ENCODE results near the gene SERP2.

The SERP2 gene

GRCh38 chr13:44404261-44405132 lies 30.9 kb downstream of the SERP2 start:
- Mint-ChIP-seq H3K4me3 (no peak overlapping the region), H3K27me3 (peaks cover 2% of the 10 kb centered on the region), H3K9me3 (no peaks in the 10 kb centered on the region), H3K4me1 (ENCODE audit: low read depth) (no peaks in the 10 kb centered on the region), H3K27ac (no peak overlapping the region), H3K36me3 (ENCODE audit: low read depth) (no peaks in the 10 kb centered on the region)
- DNase-seq: no peak

DNA sequence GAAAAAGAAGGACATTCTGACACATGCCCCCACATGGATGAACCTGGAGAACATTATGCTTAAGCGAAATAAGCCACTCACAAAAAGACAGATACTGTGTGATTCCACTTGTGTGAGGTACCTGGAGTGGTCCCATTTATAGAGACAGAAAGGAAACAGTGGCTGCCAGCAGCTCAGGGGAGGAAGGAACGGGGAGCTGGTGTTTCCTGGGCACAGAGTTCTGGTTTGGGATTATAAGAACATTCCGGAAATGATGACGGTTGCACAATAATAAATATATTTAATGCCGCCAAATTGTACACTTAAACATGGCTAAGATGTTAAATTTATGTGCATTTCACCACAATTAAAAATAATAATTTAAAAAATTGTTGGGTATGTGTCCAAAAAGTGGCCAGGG lies 33.0 kb downstream of the SERP2 start:
- no peaks in the 10 kb centered on the region for H3K9me3 Mint-ChIP-seq
- H3K27ac Mint-ChIP-seq: no peak overlapping the region
- H3K27me3 Mint-ChIP-seq: peaks cover 2% of the 10 kb centered on the region
- no peak overlapping the region for H3K4me3 Mint-ChIP-seq
- H3K4me1 Mint-ChIP-seq (ENCODE audit: low read depth): no peaks in the 10 kb centered on the region
- no peak for DNase-seq
- H3K36me3 Mint-ChIP-seq (ENCODE audit: low read depth): no peaks in the 10 kb centered on the region

DNA sequence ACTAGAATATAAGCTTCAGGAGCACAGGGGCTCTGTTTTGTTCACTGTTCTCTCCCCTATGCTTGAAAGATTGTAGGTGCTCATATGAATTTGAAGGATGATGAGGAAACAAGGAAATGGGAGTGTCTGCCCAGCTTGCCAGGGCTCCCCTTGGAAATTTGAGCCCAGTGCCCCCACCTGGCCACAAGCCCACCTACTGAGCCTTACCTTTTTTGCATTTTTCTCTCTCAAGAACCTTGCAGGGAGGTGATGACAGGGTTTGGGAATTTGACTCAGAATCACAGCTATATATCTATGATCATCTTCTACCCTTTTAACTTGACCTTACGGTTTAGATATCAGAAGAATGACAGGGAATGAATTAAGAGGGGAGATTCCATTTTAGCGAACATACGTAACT lies 33.8 kb downstream of the SERP2 start:
- Mint-ChIP-seq H3K36me3 (ENCODE audit: low read depth) (no peaks in the 10 kb centered on the region), H3K9me3 (no peaks in the 10 kb centered on the region), H3K4me1 (ENCODE audit: low read depth) (peaks cover 2% of the 10 kb centered on the region), H3K4me3 (no peak overlapping the region), H3K27me3 (peaks cover 2% of the 10 kb centered on the region), H3K27ac (no peak overlapping the region)
- DNase-seq: no peak

- no peaks in the 10 kb centered on the region for H3K9me3 Mint-ChIP-seq
- H3K4me3 Mint-ChIP-seq: no peak overlapping the region
- no peaks in the 10 kb centered on the region for H3K36me3 Mint-ChIP-seq (ENCODE audit: low read depth)
- H3K4me1 Mint-ChIP-seq (ENCODE audit: low read depth): peaks cover 2% of the 10 kb centered on the region
- H3K27ac Mint-ChIP-seq: no peak overlapping the region
- DNase-seq: no peak
- H3K27me3 Mint-ChIP-seq: peaks cover 2% of the 10 kb centered on the region
Measured at GRCh38 chr13:44407891-44408290, 34.3 kb downstream of the SERP2 start.

DNA sequence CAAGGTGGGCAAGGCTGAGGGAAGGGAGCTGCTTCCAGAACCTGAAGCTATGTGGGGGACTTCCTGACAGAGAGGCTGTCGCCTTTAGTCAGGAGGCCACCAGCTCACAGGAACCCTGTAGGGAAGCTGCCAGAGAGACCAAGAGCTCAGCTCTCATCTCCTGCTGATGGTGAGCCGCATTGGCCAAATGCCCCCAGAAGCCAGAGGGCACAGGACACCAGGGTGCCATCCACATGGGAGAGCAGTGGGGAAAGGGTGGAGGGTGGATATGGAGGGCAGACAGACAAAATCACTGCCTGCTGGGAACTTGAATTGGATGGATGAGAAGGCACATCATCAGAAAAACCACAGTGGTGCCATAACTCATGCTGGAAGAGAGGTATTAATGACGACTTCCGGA lies 36.0 kb downstream of the SERP2 start:
- Mint-ChIP-seq H3K27ac (no peak overlapping the region), H3K4me1 (ENCODE audit: low read depth) (peaks cover 2% of the 10 kb centered on the region), H3K27me3 (no peaks in the 10 kb centered on the region), H3K4me3 (no peak overlapping the region), H3K36me3 (ENCODE audit: low read depth) (no peaks in the 10 kb centered on the region), H3K9me3 (no peaks in the 10 kb centered on the region)
- DNase-seq: no peak

GRCh38 chr13:44410328-44410859 lies 36.8 kb downstream of the SERP2 start:
- no peak overlapping the region for H3K27ac Mint-ChIP-seq

GRCh38 chr13:44411841-44412240 lies 38.2 kb downstream of the SERP2 start:
- H3K36me3 Mint-ChIP-seq (ENCODE audit: low read depth): no peaks in the 10 kb centered on the region
- no peaks in the 10 kb centered on the region for H3K9me3 Mint-ChIP-seq
- no peak for DNase-seq
- no peak overlapping the region for H3K27ac Mint-ChIP-seq
- H3K4me1 Mint-ChIP-seq (ENCODE audit: low read depth): peaks cover 2% of the 10 kb centered on the region
- no peak overlapping the region for H3K4me3 Mint-ChIP-seq
- no peaks in the 10 kb centered on the region for H3K27me3 Mint-ChIP-seq

More at GRCh38 chr13:44410328-44410859, 36.8 kb downstream of the SERP2 start:
- peaks cover 2% of the 10 kb centered on the region for H3K4me1 Mint-ChIP-seq (ENCODE audit: low read depth)
- H3K27me3 Mint-ChIP-seq: no peaks in the 10 kb centered on the region
- H3K4me3 Mint-ChIP-seq: no peak overlapping the region
- H3K9me3 Mint-ChIP-seq: no peaks in the 10 kb centered on the region
- DNase-seq: no peak
- H3K36me3 Mint-ChIP-seq (ENCODE audit: low read depth): no peaks in the 10 kb centered on the region

DNA sequence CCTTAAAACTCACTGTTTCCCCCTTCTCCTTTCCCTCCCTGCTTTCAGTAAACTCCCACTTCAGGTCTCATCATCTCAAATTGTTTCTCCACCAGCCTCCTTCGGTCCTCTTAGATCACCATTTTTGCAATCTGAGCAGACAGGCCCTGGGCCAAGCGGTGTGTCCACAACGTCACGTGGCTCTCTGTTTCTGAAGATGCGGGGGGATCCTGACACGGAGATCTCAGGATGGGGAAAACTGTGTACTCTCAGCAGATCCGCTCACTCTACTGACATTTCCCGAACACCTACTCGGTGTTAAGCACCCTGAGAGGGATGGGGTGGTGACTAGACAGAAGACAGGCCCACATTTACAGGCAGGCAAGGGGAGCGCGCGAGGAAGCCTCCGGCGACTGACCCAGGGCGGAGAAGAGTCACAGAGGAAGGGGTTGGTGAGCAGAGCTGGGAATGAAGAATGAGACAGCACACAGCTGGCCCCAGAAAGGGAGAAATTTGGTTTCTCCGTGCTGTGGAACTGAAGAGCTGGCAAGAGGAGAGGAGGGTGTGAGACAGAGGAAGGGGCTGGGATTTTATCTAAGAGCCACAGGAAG lies 38.8 kb downstream of the SERP2 start:
- peaks cover 2% of the 10 kb centered on the region for H3K4me1 Mint-ChIP-seq (ENCODE audit: low read depth)
- no peak overlapping the region for H3K27ac Mint-ChIP-seq
- H3K4me3 Mint-ChIP-seq: no peak overlapping the region
- no peaks in the 10 kb centered on the region for H3K27me3 Mint-ChIP-seq
- no peak for DNase-seq
- H3K36me3 Mint-ChIP-seq (ENCODE audit: low read depth): no peaks in the 10 kb centered on the region
- H3K9me3 Mint-ChIP-seq: no peaks in the 10 kb centered on the region

- H3K4me3 Mint-ChIP-seq: no peak overlapping the region
- no peaks in the 10 kb centered on the region for H3K36me3 Mint-ChIP-seq (ENCODE audit: low read depth)
- H3K27me3 Mint-ChIP-seq: no peaks in the 10 kb centered on the region
- no peak overlapping the region for H3K27ac Mint-ChIP-seq
- peaks cover 2% of the 10 kb centered on the region for H3K4me1 Mint-ChIP-seq (ENCODE audit: low read depth)
- no peaks in the 10 kb centered on the region for H3K9me3 Mint-ChIP-seq
- no peak for DNase-seq
Measured at GRCh38 chr13:44413095-44413494, 39.5 kb downstream of the SERP2 start.

- Mint-ChIP-seq H3K9me3 (no peaks in the 10 kb centered on the region), H3K4me3 (no peak overlapping the region), H3K4me1 (ENCODE audit: low read depth) (peaks cover 2% of the 10 kb centered on the region), H3K27ac (no peak overlapping the region), H3K27me3 (no peaks in the 10 kb centered on the region), H3K36me3 (ENCODE audit: low read depth) (no peaks in the 10 kb centered on the region)
- no peak for DNase-seq
Measured at GRCh38 chr13:44414716-44415115, 41.1 kb downstream of the SERP2 start.

- no peak overlapping the region for H3K4me3 Mint-ChIP-seq
- no peak overlapping the region for H3K27ac Mint-ChIP-seq
- no peaks in the 10 kb centered on the region for H3K9me3 Mint-ChIP-seq
- DNase-seq: no peak
- H3K27me3 Mint-ChIP-seq: no peaks in the 10 kb centered on the region
- H3K36me3 Mint-ChIP-seq (ENCODE audit: low read depth): no peaks in the 10 kb centered on the region
- peaks cover 2% of the 10 kb centered on the region for H3K4me1 Mint-ChIP-seq (ENCODE audit: low read depth)
Measured at GRCh38 chr13:44415815-44416214, 42.2 kb downstream of the SERP2 start.

- H3K27ac Mint-ChIP-seq: no peak overlapping the region
- H3K4me3 Mint-ChIP-seq: no peak overlapping the region
- peaks cover 2% of the 10 kb centered on the region for H3K4me1 Mint-ChIP-seq (ENCODE audit: low read depth)
- no peak for DNase-seq
- H3K9me3 Mint-ChIP-seq: no peaks in the 10 kb centered on the region
- peaks cover 3% of the 10 kb centered on the region for H3K27me3 Mint-ChIP-seq
- no peaks in the 10 kb centered on the region for H3K36me3 Mint-ChIP-seq (ENCODE audit: low read depth)
Measured at GRCh38 chr13:44416301-44416700, 42.7 kb downstream of the SERP2 start.

- H3K9me3 Mint-ChIP-seq: no peaks in the 10 kb centered on the region
- H3K4me3 Mint-ChIP-seq: no peak overlapping the region
- H3K4me1 Mint-ChIP-seq (ENCODE audit: low read depth): peaks cover 2% of the 10 kb centered on the region
- DNase-seq: no peak
- no peaks in the 10 kb centered on the region for H3K36me3 Mint-ChIP-seq (ENCODE audit: low read depth)
- H3K27me3 Mint-ChIP-seq: peaks cover 3% of the 10 kb centered on the region
- no peak overlapping the region for H3K27ac Mint-ChIP-seq
Measured at GRCh38 chr13:44416744-44417143, 43.1 kb downstream of the SERP2 start.

GRCh38 chr13:44417446-44417845 lies 43.8 kb downstream of the SERP2 start:
- Mint-ChIP-seq H3K36me3 (ENCODE audit: low read depth) (no peaks in the 10 kb centered on the region), H3K4me1 (ENCODE audit: low read depth) (no peaks in the 10 kb centered on the region), H3K4me3 (no peak overlapping the region), H3K27me3 (peaks cover 6% of the 10 kb centered on the region), H3K27ac (no peak overlapping the region), H3K9me3 (no peaks in the 10 kb centered on the region)
- no peak for DNase-seq

GRCh38 chr13:44417876-44418275 lies 44.3 kb downstream of the SERP2 start:
- Mint-ChIP-seq H3K9me3 (no peaks in the 10 kb centered on the region), H3K4me1 (ENCODE audit: low read depth) (no peaks in the 10 kb centered on the region), H3K27me3 (peaks cover 9% of the 10 kb centered on the region), H3K4me3 (no peak overlapping the region), H3K36me3 (ENCODE audit: low read depth) (no peaks in the 10 kb centered on the region), H3K27ac (no peak overlapping the region)
- DNase-seq: no peak

Data from activated T-cell treated with anti-CD3 and anti-CD28 coated beads, Interleukin-2, amount 50 U/mL, for 24 hours (primary cell).